HG02610 (cell line): Measurements from ENCODE around the gene LFNG.

Source experiments
- ATAC-seq: cut with Tn5 transposase; IDR thresholded peaks from one replicate; pipeline ENCODE4 v1.9.1; 2021; ENCODE audit warnings: mild to moderate bottlenecking, moderate library complexity; ENCODE audit not compliant: unreplicated experiment

Gene LFNG

GRCh38 chr7:2501947-2502646 lies 17.5 kb upstream of the LFNG start:
- no peak for ATAC-seq

- ATAC-seq = no peak
These were observed 17.0 kb upstream of the LFNG start for GRCh38 chr7:2502647-2502966.

- no peak for ATAC-seq
These were observed 16.3 kb upstream of the LFNG start for GRCh38 chr7:2503056-2503941.

GRCh38 chr7:2504128-2504888 lies 15.3 kb upstream of the LFNG start:
- no peak for ATAC-seq

GRCh38 chr7:2504889-2505375 lies 14.6 kb upstream of the LFNG start:
- ATAC-seq = no peak

GRCh38 chr7:2505401-2505800 lies 14.2 kb upstream of the LFNG start:
- ATAC-seq = no peak

- no peak for ATAC-seq
These were observed 12.2 kb upstream of the LFNG start for GRCh38 chr7:2507208-2507916.

GRCh38 chr7:2507917-2508306 lies 11.7 kb upstream of the LFNG start:
- ATAC-seq = no peak

GRCh38 chr7:2508327-2509215 lies 11.0 kb upstream of the LFNG start:
- no peak for ATAC-seq

- ATAC-seq = no peak
These were observed 10.2 kb upstream of the LFNG start for GRCh38 chr7:2509298-2509906.

GRCh38 chr7:2510130-2510776 lies 9.3 kb upstream of the LFNG start:
- no peak for ATAC-seq

GRCh38 chr7:2510909-2511768 lies 8.4 kb upstream of the LFNG start:
- ATAC-seq = no peak

- ATAC-seq = no peak
These were observed 7.8 kb upstream of the LFNG start for GRCh38 chr7:2511769-2512168.

GRCh38 chr7:2512179-2512661 lies 7.4 kb upstream of the LFNG start:
- peak; percentile 33 for ATAC-seq

GRCh38 chr7:2512713-2513112 lies 6.9 kb upstream of the LFNG start:
- no peak for ATAC-seq

GRCh38 chr7:2513702-2514101 lies 5.9 kb upstream of the LFNG start:
- ATAC-seq = no peak

- no peak for ATAC-seq
These were observed 4.8 kb upstream of the LFNG start for GRCh38 chr7:2514473-2515423.
